ENCODE data around the gene EDARADD. TPM values are rescaled to one million over a fixed set of nuclear protein-coding genes. Genes with fewer than 3 reads are reported as not detected.

The EDARADD gene
- total RNA-seq, 2 experiments from 2014 or later: not detected

DNA sequence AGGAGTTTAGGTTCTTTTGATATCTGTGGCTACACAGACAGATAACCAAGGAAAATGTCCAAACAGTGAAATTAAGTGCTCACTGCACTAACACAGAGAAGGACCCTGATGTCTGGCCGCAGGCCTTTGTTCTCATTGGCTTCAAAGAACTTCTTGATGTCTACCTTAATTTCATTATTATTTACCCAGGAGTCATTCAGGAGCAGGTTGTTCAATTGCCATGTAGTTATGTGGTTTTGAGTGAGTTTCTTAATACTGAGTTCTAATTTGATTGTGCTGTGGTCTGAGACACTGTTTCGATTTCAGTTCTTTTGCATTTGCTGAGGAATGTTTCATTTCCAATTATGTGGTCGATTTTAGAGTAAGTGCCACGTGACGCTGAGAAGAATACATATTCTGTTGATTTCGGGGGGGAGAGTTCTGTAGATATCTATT lies 114.5 kb downstream of the EDARADD start:
- TF ChIP-seq, protein P1, sequence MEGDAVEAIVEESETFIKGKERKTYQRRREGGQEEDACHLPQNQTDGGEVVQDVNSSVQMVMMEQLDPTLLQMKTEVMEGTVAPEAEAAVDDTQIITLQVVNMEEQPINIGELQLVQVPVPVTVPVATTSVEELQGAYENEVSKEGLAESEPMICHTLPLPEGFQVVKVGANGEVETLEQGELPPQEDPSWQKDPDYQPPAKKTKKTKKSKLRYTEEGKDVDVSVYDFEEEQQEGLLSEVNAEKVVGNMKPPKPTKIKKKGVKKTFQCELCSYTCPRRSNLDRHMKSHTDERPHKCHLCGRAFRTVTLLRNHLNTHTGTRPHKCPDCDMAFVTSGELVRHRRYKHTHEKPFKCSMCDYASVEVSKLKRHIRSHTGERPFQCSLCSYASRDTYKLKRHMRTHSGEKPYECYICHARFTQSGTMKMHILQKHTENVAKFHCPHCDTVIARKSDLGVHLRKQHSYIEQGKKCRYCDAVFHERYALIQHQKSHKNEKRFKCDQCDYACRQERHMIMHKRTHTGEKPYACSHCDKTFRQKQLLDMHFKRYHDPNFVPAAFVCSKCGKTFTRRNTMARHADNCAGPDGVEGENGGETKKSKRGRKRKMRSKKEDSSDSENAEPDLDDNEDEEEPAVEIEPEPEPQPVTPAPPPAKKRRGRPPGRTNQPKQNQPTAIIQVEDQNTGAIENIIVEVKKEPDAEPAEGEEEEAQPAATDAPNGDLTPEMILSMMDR (conservative IDR thresholded peaks at IDR 0.05; ENCODE audit: low read length): no peak
- POLR2A ChIA-PET: interaction anchor here (0.6 kb wide), 3 partner anchors 20 to 213 kb away, joined by 3 to 4 read pairs (median 3); no protein-coding TSS in a partner anchor
- intact Hi-C loops (cut with micrococcal nuclease; ENCODE audit: unreplicated experiment): no loop called here
- no peak overlapping the region for H2AFZ ChIP-seq (ENCODE audit: low read length)
- no peaks in the 10 kb centered on the region for H3K9me3 ChIP-seq (ENCODE audit: low read length)
- no peaks in the 10 kb centered on the region for H3K36me3 ChIP-seq (ENCODE audit: insufficient read depth, low read length)
- H3K4me1 ChIP-seq (ENCODE audit: insufficient read depth, low read length, poor library complexity, severe bottlenecking): no peaks in the 10 kb centered on the region
- no peaks in the 10 kb centered on the region for H3K9me2 ChIP-seq (ENCODE audit: insufficient read depth, low read length)
- CTCF ChIA-PET (ENCODE audit: unreplicated experiment): no interaction called here
- H3K79me2 ChIP-seq (ENCODE audit: insufficient read depth, low read depth, low read length): no peaks in the 10 kb centered on the region
- H3K4me3 ChIP-seq (ENCODE audit: low read depth, low read length, poor library complexity, severe bottlenecking): no peak overlapping the region
- no peak overlapping the region for H3K27ac ChIP-seq (ENCODE audit: low read depth, low read length, poor library complexity, severe bottlenecking)
- H3K4me2 ChIP-seq (ENCODE audit: low read length): no peak overlapping the region
- 0 out of 2 replicates have a peak, but pooled peaks cover 3% of the 10 kb centered on the region for H4K20me1 ChIP-seq (ENCODE audit: insufficient read depth, low read length)
- DNase-seq (ENCODE audit: low spot score): no peak
- no TSS peak for BruUV-seq (replicated peaks)

DNA sequence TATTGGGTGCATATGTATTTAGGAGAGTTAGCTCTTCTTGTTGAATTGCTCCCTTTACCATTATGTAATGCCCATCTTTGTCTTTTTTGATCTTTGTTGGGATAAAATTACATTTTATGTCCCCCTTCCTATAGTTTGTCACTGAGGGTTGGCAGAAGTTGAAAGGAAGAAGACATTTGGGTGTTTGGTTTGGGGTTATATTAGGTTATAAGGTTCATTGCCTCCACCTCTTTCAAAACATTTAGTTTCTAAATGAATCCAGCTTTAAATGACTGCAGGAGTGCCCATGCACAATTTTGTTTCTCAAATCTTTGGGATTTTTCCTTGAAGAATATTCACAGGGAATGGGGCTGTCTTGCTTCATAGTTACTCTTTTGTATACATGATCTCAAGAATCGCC lies 115.1 kb downstream of the EDARADD start:
- no peaks in the 10 kb centered on the region for H3K79me2 ChIP-seq (ENCODE audit: insufficient read depth, low read depth, low read length)
- H3K4me2 ChIP-seq (ENCODE audit: low read length): no peak overlapping the region
- TF ChIP-seq, protein P1 (conservative IDR thresholded peaks at IDR 0.05; ENCODE audit: low read length): no peak
- TF ChIP-seq EZH2phosphoT487 (IDR thresholded peaks at IDR 0.05; ENCODE audit: borderline replicate concordance, low read depth, low read length): no peak
- DNase-seq (ENCODE audit: low spot score): no peak
- H4K20me1 ChIP-seq (ENCODE audit: insufficient read depth, low read length): 0 out of 2 replicates have a peak, but pooled peaks cover 3% of the 10 kb centered on the region
- no peaks in the 10 kb centered on the region for H3K4me1 ChIP-seq (ENCODE audit: insufficient read depth, low read length, poor library complexity, severe bottlenecking)
- no peaks in the 10 kb centered on the region for H3K9me2 ChIP-seq (ENCODE audit: insufficient read depth, low read length)
- H2AFZ ChIP-seq (ENCODE audit: low read length): no peak overlapping the region
- ChIA-PET POLR2A (interaction anchor here (0.6 to 0.7 kb wide), 2 partner anchors 95 to 214 kb away, joined by 3 read pairs; partner anchors contain the start of gene HEATR1), CTCF (ENCODE audit: unreplicated experiment) (no interaction called here)
- H3K4me3 ChIP-seq (ENCODE audit: low read depth, low read length, poor library complexity, severe bottlenecking): no peak overlapping the region
- no peaks in the 10 kb centered on the region for H3K36me3 ChIP-seq (ENCODE audit: insufficient read depth, low read length)
- intact Hi-C loops (cut with micrococcal nuclease; ENCODE audit: unreplicated experiment): no loop called here
- H3K9me3 ChIP-seq (ENCODE audit: low read length): no peaks in the 10 kb centered on the region
- H3K27ac ChIP-seq (ENCODE audit: low read depth, low read length, poor library complexity, severe bottlenecking): no peak overlapping the region
- BruUV-seq (replicated peaks): no TSS peak

DNA sequence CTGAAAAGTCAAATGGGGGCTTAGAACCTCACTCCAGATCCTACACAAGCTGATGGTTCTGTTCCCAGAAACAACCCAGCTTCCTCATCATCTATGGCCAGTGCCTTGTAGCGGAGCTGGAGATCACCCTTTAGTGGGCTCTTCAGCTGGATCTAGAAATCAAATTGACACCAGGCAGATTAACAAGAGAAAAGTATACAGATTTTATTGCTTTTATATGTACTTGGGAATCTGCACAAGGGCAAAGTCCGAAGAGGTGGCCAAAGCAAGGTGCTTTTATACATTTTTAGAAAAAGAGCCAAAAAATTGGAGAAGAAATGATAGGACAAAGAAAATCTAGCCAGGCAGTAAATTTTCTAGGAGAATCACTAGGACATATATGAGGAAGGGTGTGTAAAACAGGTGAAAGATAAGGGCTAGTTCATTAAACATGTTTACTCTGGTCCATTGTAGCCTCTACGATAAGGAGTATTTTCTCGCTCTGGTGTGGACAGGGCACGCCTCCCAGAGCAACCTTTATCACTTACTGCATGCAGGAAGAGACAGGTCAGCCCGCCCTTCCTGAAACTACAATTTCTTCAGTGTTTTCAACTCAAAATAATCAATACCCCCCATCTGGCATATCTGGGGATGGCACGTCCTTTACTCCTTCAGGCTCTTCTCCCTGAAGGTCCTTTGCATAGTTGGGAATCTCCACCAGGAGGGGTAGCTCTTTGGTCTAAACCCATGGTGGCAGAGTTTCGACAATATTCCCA lies 115.7 kb downstream of the EDARADD start:
- H4K20me1 ChIP-seq (ENCODE audit: insufficient read depth, low read length): 0 out of 2 replicates have a peak, but pooled peaks cover 3% of the 10 kb centered on the region
- no TSS peak for BruUV-seq (replicated peaks)
- intact Hi-C loops (cut with micrococcal nuclease; ENCODE audit: unreplicated experiment): no loop called here
- POLR2A ChIA-PET: interaction anchor here (0.7 kb wide), 1 partner anchor 95 kb away, joined by 3 read pairs; the partner anchor contains the start of gene HEATR1
- H3K27ac ChIP-seq (ENCODE audit: low read depth, low read length, poor library complexity, severe bottlenecking): no peak overlapping the region
- DNase-seq (ENCODE audit: low spot score): no peak
- H3K9me2 ChIP-seq (ENCODE audit: insufficient read depth, low read length): no peaks in the 10 kb centered on the region
- no peaks in the 10 kb centered on the region for H3K79me2 ChIP-seq (ENCODE audit: insufficient read depth, low read depth, low read length)
- H3K4me2 ChIP-seq (ENCODE audit: low read length): no peak overlapping the region
- no peaks in the 10 kb centered on the region for H3K9me3 ChIP-seq (ENCODE audit: low read length)
- TF ChIP-seq, protein P1 (conservative IDR thresholded peaks at IDR 0.05; ENCODE audit: low read length): no peak
- no peaks in the 10 kb centered on the region for H3K4me1 ChIP-seq (ENCODE audit: insufficient read depth, low read length, poor library complexity, severe bottlenecking)
- H2AFZ ChIP-seq (ENCODE audit: low read length): no peak overlapping the region
- no peak overlapping the region for H3K4me3 ChIP-seq (ENCODE audit: low read depth, low read length, poor library complexity, severe bottlenecking)
- CTCF ChIA-PET (ENCODE audit: unreplicated experiment): no interaction called here
- no peaks in the 10 kb centered on the region for H3K36me3 ChIP-seq (ENCODE audit: insufficient read depth, low read length)
